ENCODE measurements around the gene NCAPD2. TPM values are rescaled to one million over a fixed set of nuclear protein-coding genes. Genes with fewer than 3 reads are reported as not detected.
"Not testable (repeated sequence)": the region's sequence is repeated elsewhere in the genome, so short reads cannot be mapped to it uniquely, and the experiment has no call there.

Gene NCAPD2
- total and polyA plus RNA-seq, 10 donors = 12.0 to 49.2 (median 37.2) TPM

DNA sequence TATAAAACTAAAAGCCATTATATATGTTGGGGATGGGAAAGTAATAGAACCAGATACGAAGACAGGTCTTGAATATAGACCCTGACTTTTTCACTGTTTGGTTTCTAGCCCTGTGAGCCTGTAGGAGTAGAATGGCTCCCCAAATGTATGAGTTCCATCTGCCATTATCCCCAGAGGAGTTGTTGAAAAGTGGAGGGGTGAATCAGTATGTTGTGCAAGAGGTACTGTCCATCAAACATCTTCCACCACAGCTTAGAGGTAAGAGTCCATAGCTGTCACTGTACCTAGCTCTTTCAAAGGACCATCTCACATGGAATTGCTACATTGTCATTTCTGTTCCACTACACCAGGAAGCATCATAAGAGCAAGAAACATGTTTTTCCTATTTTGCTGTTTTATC is 1.1 kb downstream of the NCAPD2 start:
- Histone ChIP-seq H3K27ac (peak overlapping the region in 7 of 8 donors; percentile 97 to 99 (median 98)), H3K9me3 (no peaks in the 10 kb centered on the region), H3K4me3 (peak overlapping the region in 7 of 8 donors; percentile 60 to 81 (median 78)), H3K36me3 (peaks cover 0 to 67% (median 30%) of the 10 kb centered on the region in 6 donors), H3K4me1 (peaks cover 21 to 54% (median 31%) of the 10 kb centered on the region in 6 donors), H3K27me3 (replicated peaks in 1 of 7) (no peaks in the 10 kb centered on the region)
- intact Hi-C loops (cut with DNase I; ENCODE audit: low total_unique reads) = no loop called here
- 61 to 81% (median 64%) methylated on average over 1 of the region's 1 CpG for WGBS, 5 donors
- DNase-seq = no peak
- no peak for TF ChIP-seq POLR2AphosphoS5 (IDR thresholded peaks at IDR 0.05)
- TF ChIP-seq, protein P1, sequence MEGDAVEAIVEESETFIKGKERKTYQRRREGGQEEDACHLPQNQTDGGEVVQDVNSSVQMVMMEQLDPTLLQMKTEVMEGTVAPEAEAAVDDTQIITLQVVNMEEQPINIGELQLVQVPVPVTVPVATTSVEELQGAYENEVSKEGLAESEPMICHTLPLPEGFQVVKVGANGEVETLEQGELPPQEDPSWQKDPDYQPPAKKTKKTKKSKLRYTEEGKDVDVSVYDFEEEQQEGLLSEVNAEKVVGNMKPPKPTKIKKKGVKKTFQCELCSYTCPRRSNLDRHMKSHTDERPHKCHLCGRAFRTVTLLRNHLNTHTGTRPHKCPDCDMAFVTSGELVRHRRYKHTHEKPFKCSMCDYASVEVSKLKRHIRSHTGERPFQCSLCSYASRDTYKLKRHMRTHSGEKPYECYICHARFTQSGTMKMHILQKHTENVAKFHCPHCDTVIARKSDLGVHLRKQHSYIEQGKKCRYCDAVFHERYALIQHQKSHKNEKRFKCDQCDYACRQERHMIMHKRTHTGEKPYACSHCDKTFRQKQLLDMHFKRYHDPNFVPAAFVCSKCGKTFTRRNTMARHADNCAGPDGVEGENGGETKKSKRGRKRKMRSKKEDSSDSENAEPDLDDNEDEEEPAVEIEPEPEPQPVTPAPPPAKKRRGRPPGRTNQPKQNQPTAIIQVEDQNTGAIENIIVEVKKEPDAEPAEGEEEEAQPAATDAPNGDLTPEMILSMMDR (IDR thresholded peaks at IDR 0.05 in 8 of 11, conservative IDR thresholded peaks at IDR 0.05 in 3 of 11) = no peak
- no peak for TF ChIP-seq POLR2A (IDR thresholded peaks at IDR 0.05)

DNA sequence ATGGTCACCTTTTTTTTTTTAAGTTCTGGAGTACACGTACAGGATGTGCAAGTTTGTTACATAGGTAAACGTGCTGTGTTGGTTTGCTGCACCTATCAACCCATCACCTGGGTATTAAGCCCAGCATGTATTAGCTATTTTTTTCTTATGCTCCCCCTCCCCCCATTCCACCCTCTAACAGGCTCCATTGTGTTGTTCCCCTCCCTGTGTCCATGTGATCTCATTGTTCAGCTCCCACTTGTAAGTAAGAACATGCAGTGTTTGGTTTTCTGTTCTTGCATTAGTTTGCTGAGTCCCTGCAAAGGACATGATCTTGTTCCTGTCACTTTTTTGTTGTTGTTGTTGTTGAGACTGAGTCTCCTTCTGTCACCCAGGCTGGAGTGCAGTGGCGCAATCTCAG is 3.4 kb downstream of the NCAPD2 start:
- H3K36me3 ChIP-seq = peaks cover 0 to 65% (median 26%) of the 10 kb centered on the region in 6 donors
- H3K4me3 ChIP-seq; H3K9me3 ChIP-seq; DNase-seq; H3K27ac ChIP-seq; intact Hi-C loops (cut with DNase I; ENCODE audit: low total_unique reads); H3K27me3 ChIP-seq (replicated peaks in 1 of 7): not testable (repeated sequence)
- H3K4me1 ChIP-seq = peaks cover 19 to 44% (median 25%) of the 10 kb centered on the region in 6 donors
- WGBS, 5 donors = 73 to 89% (median 81%) methylated on average over 3 of the region's 3 CpGs

DNA sequence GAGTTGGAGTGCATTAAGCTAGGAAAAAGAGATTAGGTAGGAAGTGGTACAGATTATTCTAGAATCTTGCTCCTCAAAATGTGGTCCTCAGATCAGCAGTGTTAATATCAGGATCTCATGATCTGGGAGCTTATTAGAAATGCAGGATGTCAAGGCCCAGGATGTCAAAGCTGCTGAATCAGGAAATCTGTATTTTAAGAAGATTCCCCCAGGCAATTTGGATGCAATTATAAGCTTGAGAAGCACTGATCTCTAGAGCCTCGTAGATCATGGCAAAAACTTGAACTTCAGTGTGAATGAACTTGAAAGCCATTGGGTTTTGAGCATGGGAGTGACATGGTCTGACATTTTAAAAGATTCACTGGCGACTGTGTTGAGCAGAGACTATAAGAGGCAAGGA is 6.6 kb downstream of the NCAPD2 start:
- peaks cover 2 to 21% (median 5%) of the 10 kb centered on the region in 6 donors for H3K4me1 ChIP-seq
- intact Hi-C loops (cut with DNase I; ENCODE audit: low total_unique reads) = no loop called here
- TF ChIP-seq, protein P1 (IDR thresholded peaks at IDR 0.05 in 8 of 11, conservative IDR thresholded peaks at IDR 0.05 in 3 of 11) = no peak
- TF ChIP-seq POLR2A (IDR thresholded peaks at IDR 0.05) (no peak), POLR2AphosphoS5 (IDR thresholded peaks at IDR 0.05) (no peak)
- H3K9me3 ChIP-seq = no peaks in the 10 kb centered on the region
- DNase-seq = no peak
- no peaks in the 10 kb centered on the region for H3K27me3 ChIP-seq (replicated peaks in 1 of 7)
- H3K36me3 ChIP-seq = peaks cover 0 to 94% (median 34%) of the 10 kb centered on the region in 6 donors
- WGBS, 5 donors = 93 to 100% (median 94%) methylated on average over 2 of the region's 2 CpGs
- H3K4me3 ChIP-seq = no peak overlapping the region
- no peak overlapping the region for H3K27ac ChIP-seq

DNA sequence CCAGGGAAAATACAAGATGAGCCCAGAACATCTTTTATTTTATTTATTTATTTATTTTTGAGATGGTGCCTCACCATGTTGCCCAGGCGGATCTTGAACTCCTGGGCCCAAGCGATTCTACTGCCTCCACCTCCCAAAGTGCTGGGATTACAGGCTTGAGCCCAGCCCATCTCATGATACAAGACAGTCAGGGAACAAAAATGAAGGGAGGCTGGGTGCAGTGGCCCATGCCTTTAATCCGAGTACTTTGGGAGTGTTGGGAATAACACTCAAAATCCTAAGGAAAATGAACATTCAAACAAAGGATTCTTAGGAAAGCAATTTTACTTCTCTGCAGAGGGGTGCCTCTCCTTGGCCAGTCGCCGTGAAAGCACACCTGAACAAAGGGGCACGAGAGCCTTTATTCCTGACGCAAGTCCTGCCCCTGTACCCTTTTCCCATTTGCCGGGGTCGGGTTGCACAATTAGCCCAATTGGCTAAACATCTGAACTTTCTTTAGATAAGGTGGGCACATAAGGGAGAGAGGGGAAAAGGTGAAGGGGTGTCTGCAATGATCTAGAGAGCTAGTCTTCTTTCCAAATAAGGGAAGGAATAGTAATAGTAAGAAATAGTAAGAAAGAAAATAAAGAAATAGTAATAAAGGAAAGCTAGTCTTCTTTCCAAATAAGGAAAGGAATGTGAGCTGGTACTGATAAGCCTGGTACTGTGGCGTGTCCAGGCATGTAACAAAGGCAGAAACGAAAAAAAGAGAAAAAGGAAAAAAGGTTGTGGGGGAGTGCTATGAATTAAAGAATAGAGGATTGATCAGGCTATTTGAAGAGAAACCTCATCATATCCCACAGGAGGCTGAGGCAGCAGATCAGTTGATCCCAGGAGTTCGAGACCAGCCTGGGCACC is 13.4 kb downstream of the NCAPD2 start:
- H3K4me3 ChIP-seq = no peak overlapping the region

More for the DNA sequence above, 13.4 kb downstream of the NCAPD2 start:
- Histone ChIP-seq H3K4me1 (no peaks in the 10 kb centered on the region), H3K27me3 (replicated peaks in 1 of 7) (no peaks in the 10 kb centered on the region), H3K27ac (no peak overlapping the region), H3K36me3 (peaks cover 0 to 98% (median 45%) of the 10 kb centered on the region in 6 donors), H3K9me3 (no peaks in the 10 kb centered on the region)
- no peak for DNase-seq
- intact Hi-C loops (cut with DNase I; ENCODE audit: low total_unique reads) = no loop called here
- WGBS, 5 donors = 87 to 93% (median 90%) methylated on average over 12 of the region's 12 CpGs
- no peak for TF ChIP-seq POLR2AphosphoS5 (IDR thresholded peaks at IDR 0.05)
- no peak for TF ChIP-seq POLR2A (IDR thresholded peaks at IDR 0.05)
- TF ChIP-seq, protein P1 (IDR thresholded peaks at IDR 0.05 in 8 of 11, conservative IDR thresholded peaks at IDR 0.05 in 3 of 11) = no peak

Data from spleen (tissue), 11 donors.